Measurements from ENCODE around the gene TAGLN2.

GRCh38 chr1:159900086-159900680 lies 25.1 kb downstream of the TAGLN2 start, which contains the start of gene CFAP45:
- TF ChIP-seq CTCF (IDR thresholded peaks at IDR 0.05) (no peak), POLR2AphosphoS5 (IDR thresholded peaks at IDR 0.05) (peak in 2 of 3 donors; percentile 13 to 57), POLR2A (IDR thresholded peaks at IDR 0.05) (no peak)
